GM12878 (cell line): ENCODE results near the gene FSTL4. TPM values are rescaled to one million over a fixed set of nuclear protein-coding genes. Genes with fewer than 3 reads are reported as not detected.

ENCODE experiments used
- ATAC-seq: fragments of 200-7000 bp; cut with Tn5 transposase; 3 replicates; pipeline ENCODE4 v1.9.1; 2020; ENCODE audit warnings: mild to moderate bottlenecking, moderate library complexity
- BruUV-seq: library from RNA; stranded (reverse); fragments of 400-500 nt; replicated peaks from 2 replicates; lab custom pipeline; 2021; lab: Mats Ljungman, UMichigan
- CTCF ChIA-PET: fragments of 300-600 bp; sonication (Branson Sonifier 250); formaldehyde crosslinking; extraction: SDS; loops from one replicate; lab custom pipeline; 2021; ENCODE audit warnings: inconsistent platforms; lab: Yijun Ruan, JAX
- POLR2A ChIA-PET: fragments of 350-600 bp; formaldehyde crosslinking; extraction: SDS; loops from one replicate; lab custom pipeline; 2021; ENCODE audit warnings: inconsistent platforms; lab: Charles Lee
- RAD21 ChIA-PET: fragments of 300-600 bp; sonication (Branson Sonifier 250); formaldehyde crosslinking; loops from one replicate; lab custom pipeline; 2023; ENCODE audit warnings: antibody characterized with exemption; ENCODE audit not compliant: unreplicated experiment; lab: Charles Lee
- SMC1A ChIA-PET: fragments of 300-600 bp; sonication (Branson Sonifier 250); formaldehyde crosslinking; loops from one replicate; lab custom pipeline; 2023; ENCODE audit not compliant: unreplicated experiment, uncharacterized antibody; lab: Charles Lee
- DNase-seq: peaks from one replicate; pipeline ENCODE4 v3.0.0-alpha.2; 2011; ENCODE audit warnings: low read depth, low spot score
- FAIRE-seq: peaks from 3 replicates; lab custom pipeline; 2011; peaks lifted over from hg19 to GRCh38; lab: Jason Lieb, UNC
- H2AFZ ChIP-seq: 2 replicates; pipeline ENCODE4 v1.6.0; 2011; ENCODE audit warnings: low read depth, low read length, control low read depth; ENCODE audit not compliant: control insufficient read depth
- H3K27ac ChIP-seq: 2 replicates; pipeline ENCODE4 v1.5.1; 2011; ENCODE audit warnings: control low read depth; ENCODE audit not compliant: control insufficient read depth, insufficient read depth
- H3K27me3 ChIP-seq, 2 experiments: replicated peaks in 1 of 2; 2 replicates each; pipeline versions ENCODE4 v1.6.0 to v1.6.1; 2011; ENCODE audit warnings: low read length in 1 of 2; ENCODE audit not compliant: control insufficient read depth in 2 of 2, insufficient read depth in 2 of 2
- H3K36me3 ChIP-seq, 2 experiments: 2 replicates each; pipeline ENCODE4 v1.5.1; 2011; ENCODE audit warnings: low read length in 1 of 2; ENCODE audit not compliant: control insufficient read depth in 2 of 2, insufficient read depth in 2 of 2
- H3K4me1 ChIP-seq: 2 replicates; pipeline ENCODE4 v1.6.1; 2011; ENCODE audit warnings: mild to moderate bottlenecking, low read length, moderate library complexity, mixed read lengths; ENCODE audit not compliant: control insufficient read depth, insufficient read depth
- H3K4me2 ChIP-seq: 2 replicates; pipeline ENCODE4 v1.6.0; 2011; ENCODE audit warnings: control low read depth; ENCODE audit not compliant: control insufficient read depth, insufficient read depth
- H3K4me3 ChIP-seq: fragments of 200-600 bp; sonication (generic); 2 replicates; pipeline ENCODE4 v1.5.1; 2016
- H3K79me2 ChIP-seq: 2 replicates; pipeline ENCODE4 v1.6.0; 2011; ENCODE audit warnings: low read length; ENCODE audit not compliant: control insufficient read depth, insufficient read depth
- H3K9ac ChIP-seq: 2 replicates; pipeline ENCODE4 v1.8.0; 2011; ENCODE audit warnings: low read length, control low read depth, mixed read lengths; ENCODE audit not compliant: control insufficient read depth, insufficient read depth
- H3K9me3 ChIP-seq: replicated peaks from 3 replicates; pipeline ENCODE4 v1.5.1; 2011; ENCODE audit warnings: mild to moderate bottlenecking, low read length; ENCODE audit not compliant: control insufficient read depth, insufficient read depth
- H4K20me1 ChIP-seq: 2 replicates; pipeline ENCODE4 v1.6.0; 2011; ENCODE audit not compliant: control insufficient read depth, insufficient read depth
- CEBPZ ChIP-seq: fragments of 150-350 bp; IDR thresholded peaks from 2 replicates; pipeline ENCODE4 v1.6.1; 2016; ENCODE audit warnings: low read depth, low read length
- HCFC1 ChIP-seq: fragments of 150-350 bp; IDR thresholded peaks from 2 replicates; pipeline ENCODE4 v1.6.1; 2014; ENCODE audit warnings: low read length
- RELB ChIP-seq: fragments of 450-650 bp; IDR thresholded peaks from 2 replicates; pipeline ENCODE4 v1.6.1; 2017; ENCODE audit warnings: low read depth, mild to moderate bottlenecking, moderate library complexity
- WGBS: methylation state at CpG from one replicate; pipeline ENCODE4 v1.1.6; 2016; ENCODE audit warnings: low lambda C conversion rate; ENCODE audit not compliant: insufficient replicate concordance, insufficient coverage; ENCODE audit errors: missing lambda C conversion rate; 5-methylcytosine and 5-hydroxymethylcytosine counted together
- in situ Hi-C: fragments of 300-500 bp; cut with MboI; formaldehyde crosslinking; loops from 9 replicates; pipeline ENCODE4 v1.14.3; 2018; ENCODE audit warnings: mixed read lengths
- intact Hi-C: fragments of 100-400 bp; cut with micrococcal nuclease; formaldehyde crosslinking; loops from one replicate; pipeline ENCODE4 v1.14.2; 2022; ENCODE audit not compliant: unreplicated experiment
- polyA plus RNA-seq, 11 experiments: library from polyadenylated mRNA; depleted of rRNA in 4 of 11; unstranded in 6 of 11; stranded (reverse) in 5 of 11; fragments of >200 nt; fragmentation: Nextera tagmentation in 4 of 11; fragmentation: Illumina TruSeq in 1 of 11; extraction: Ambion mirVana in 4 of 11; extraction: Trizol in 1 of 11; gene quantifications; 1 replicate in 1 of 11; 2 replicates in 10 of 11; pipeline versions ENCODE4 v1.2.1 to v1.2.3, GENCODE V29; 2011 to 2016; ENCODE audit warnings: inconsistent platforms in 2 of 11, missing spikeins in 2 of 11, low read depth in 1 of 11
- total RNA-seq, 4 experiments: library from RNA; depleted of rRNA in 3 of 4; stranded (reverse); fragments of >200 nt in 3 of 4; fragmentation: Illumina TruSeq in 1 of 4; extraction: Trizol in 1 of 4; gene quantifications; 2 replicates each; pipeline versions ENCODE4 v1.2.1 to v1.2.3, GENCODE V29; 2013 to 2021

Gene FSTL4
- total and polyA plus RNA-seq, 10 of the 15 experiments (the other 5 are each of a cell fraction or from before 2014, with no cell fraction given): 0.01 to 0.79 (median 0.21) TPM; not detected in 6

GRCh38 chr5:133514456-133514855 lies 97.9 kb downstream of the FSTL4 start (continued):
- TF ChIP-seq CEBPZ (no peak), HCFC1 (no peak)
- TF ChIP-seq, all 136 proteins: peak for 0

GRCh38 chr5:133512896-133513295 lies 99.4 kb downstream of the FSTL4 start:
- Histone ChIP-seq H3K27ac (no peak overlapping the region), H3K79me2 (no peaks in the 10 kb centered on the region)
- CTCF ChIA-PET: no interaction called here
- DNase-seq: no peak
- TF ChIP-seq RELB: no peak
- TF ChIP-seq, all 136 proteins: peak for 0
- RAD21 ChIA-PET: no interaction called here
- Histone ChIP-seq H3K27me3 (no peaks in the 10 kb centered on the region), H3K36me3 (no peaks in the 10 kb centered on the region), H3K4me1 (no peaks in the 10 kb centered on the region), H3K4me3 (no peak overlapping the region), H3K4me2 (no peak overlapping the region), H2AFZ (no peak overlapping the region), H3K9me3 (no peaks in the 10 kb centered on the region), H3K9ac (no peak overlapping the region), H4K20me1 (no peaks in the 10 kb centered on the region)
- POLR2A ChIA-PET: no interaction called here
- ATAC-seq (no peak), FAIRE-seq (no peak)
- 38% methylated on average over 6 of the region's 6 CpGs for WGBS
- in situ Hi-C loops (no loop called here), intact Hi-C loops (no loop called here)
- SMC1A ChIA-PET: no interaction called here
- no TSS peak for BruUV-seq
